BLaER1 (cell line): ENCODE results near the gene ACSF3.

Source experiments
- H3K27ac ChIP-seq: shearing (Covaris generic); formaldehyde crosslinking; 2 replicates; pipeline ENCODE4 v1.8.1; 2022
- H3K27me3 ChIP-seq: shearing (Covaris generic); formaldehyde crosslinking; 2 replicates; pipeline ENCODE4 v1.8.1; 2022
- H3K36me3 ChIP-seq: shearing (Covaris generic); formaldehyde crosslinking; 2 replicates; pipeline ENCODE4 v1.8.1; 2022
- H3K4me1 ChIP-seq: shearing (Covaris generic); formaldehyde crosslinking; 2 replicates; pipeline ENCODE4 v1.8.1; 2022
- H3K4me2 ChIP-seq: shearing (Covaris generic); formaldehyde crosslinking; 2 replicates; pipeline ENCODE4 v1.8.1; 2022
- H3K4me3 ChIP-seq: shearing (Covaris generic); formaldehyde crosslinking; 2 replicates; pipeline ENCODE4 v1.8.1; 2022
- H3K9ac ChIP-seq: shearing (Covaris generic); formaldehyde crosslinking; 2 replicates; pipeline ENCODE4 v1.8.1; 2022
- H3K9me3 ChIP-seq: shearing (Covaris generic); formaldehyde crosslinking; 2 replicates; pipeline ENCODE4 v1.8.1; 2022
- H4K20me1 ChIP-seq: shearing (Covaris generic); formaldehyde crosslinking; 2 replicates; pipeline ENCODE4 v1.8.1; 2022
- Cebpa-rat ChIP-seq: shearing (Covaris generic); IDR thresholded peaks from 2 replicates; pipeline ENCODE4 v1.8.1; 2022

ACSF3 gene

DNA sequence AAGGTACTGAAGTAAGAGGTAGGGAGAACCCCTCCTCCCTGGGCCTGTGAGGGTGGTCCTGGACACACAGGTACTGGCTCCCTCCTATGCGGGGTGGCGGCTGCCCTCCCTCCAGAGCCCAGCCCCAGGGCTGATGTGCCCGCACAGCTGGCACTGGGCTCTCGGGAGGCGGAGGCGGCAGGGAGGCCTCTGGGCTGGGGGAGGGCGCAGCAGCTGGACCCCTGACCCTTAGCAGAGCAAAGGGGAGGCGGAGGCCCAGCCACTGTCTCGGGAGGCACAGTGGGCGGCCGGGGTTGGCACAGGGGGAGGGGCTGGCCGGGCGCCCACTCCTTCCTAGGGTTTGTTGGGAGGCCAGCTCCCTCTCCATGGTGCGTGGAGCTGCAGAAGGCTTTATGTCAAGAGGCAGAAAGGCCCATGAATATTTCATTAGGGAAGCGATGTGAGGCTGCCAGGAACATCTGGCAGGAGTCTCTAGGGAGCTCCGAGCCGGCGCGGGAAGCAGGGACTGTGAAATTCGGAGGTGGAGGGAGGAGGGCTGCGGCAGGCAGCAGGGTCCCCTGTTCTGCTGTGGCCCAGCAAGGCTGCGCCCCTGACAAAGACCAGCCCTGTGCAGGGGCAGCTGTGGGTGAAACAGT lies 44.1 kb upstream of the ACSF3 start:
- no peak for TF ChIP-seq Cebpa-rat
- peaks cover 16% of the 10 kb centered on the region; the same call in 1 of the 2 replicates for H4K20me1 ChIP-seq
- H3K36me3 ChIP-seq: no peaks in the 10 kb centered on the region
- H3K4me1 ChIP-seq: peaks cover 63% of the 10 kb centered on the region
- peak overlapping the region; percentile 38; the same call in 1 of the 2 replicates for H3K9ac ChIP-seq
- no peaks in the 10 kb centered on the region for H3K27me3 ChIP-seq
- H3K9me3 ChIP-seq: no peaks in the 10 kb centered on the region
- H3K4me3 ChIP-seq: 0 out of 2 replicates have a peak overlapping the region, but pooled peaks have one; percentile 28
- H3K27ac ChIP-seq: peak overlapping the region; percentile 38
- H3K4me2 ChIP-seq: peak overlapping the region; percentile 86

DNA sequence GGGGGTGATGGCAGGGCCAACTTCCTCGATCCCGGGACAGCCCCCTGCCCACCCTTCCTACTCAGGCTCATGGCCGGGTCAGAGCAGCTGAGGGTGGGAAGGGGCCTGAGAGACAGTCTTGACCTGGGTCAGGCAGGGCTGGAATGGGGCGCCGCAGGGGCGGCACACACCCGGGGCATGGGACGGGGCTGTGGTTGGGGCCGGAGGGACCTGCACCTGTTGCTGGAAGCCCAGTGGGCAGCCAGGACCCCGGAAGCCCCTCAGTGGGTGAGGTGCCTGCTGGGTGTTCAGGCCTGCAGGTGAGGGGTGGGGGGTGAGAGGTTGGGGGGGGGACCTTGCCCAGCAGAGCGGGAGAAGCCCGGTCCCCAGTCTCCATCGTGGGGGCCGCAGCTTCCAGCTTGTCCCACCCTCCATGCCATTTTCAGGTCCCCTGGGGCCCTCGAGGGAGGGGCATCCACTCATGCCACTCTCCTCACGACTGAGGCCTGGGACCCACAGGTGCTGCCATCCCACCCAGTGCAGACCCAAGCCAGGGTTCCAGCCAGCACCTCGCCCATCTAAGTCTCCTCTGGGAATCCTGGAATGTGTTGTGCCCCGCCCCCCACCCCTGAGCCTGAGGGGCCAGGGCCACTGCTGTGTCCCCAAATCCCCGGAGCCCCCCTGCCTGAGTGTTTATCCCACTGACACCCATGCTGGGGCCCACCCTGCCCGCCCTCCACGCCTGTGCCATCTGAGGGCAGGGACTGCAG lies 43.4 kb upstream of the ACSF3 start:
- Histone ChIP-seq H3K9me3 (no peaks in the 10 kb centered on the region), H3K4me3 (0 out of 2 replicates have a peak overlapping the region, but pooled peaks have one; percentile 28), H3K4me1 (peaks cover 56% of the 10 kb centered on the region), H3K4me2 (peak overlapping the region; percentile 86), H4K20me1 (peaks cover 16% of the 10 kb centered on the region; the same call in 1 of the 2 replicates), H3K27ac (peak overlapping the region; percentile 38), H3K36me3 (no peaks in the 10 kb centered on the region), H3K27me3 (no peaks in the 10 kb centered on the region), H3K9ac (peak overlapping the region; percentile 38; the same call in 1 of the 2 replicates)
- TF ChIP-seq Cebpa-rat: no peak

DNA sequence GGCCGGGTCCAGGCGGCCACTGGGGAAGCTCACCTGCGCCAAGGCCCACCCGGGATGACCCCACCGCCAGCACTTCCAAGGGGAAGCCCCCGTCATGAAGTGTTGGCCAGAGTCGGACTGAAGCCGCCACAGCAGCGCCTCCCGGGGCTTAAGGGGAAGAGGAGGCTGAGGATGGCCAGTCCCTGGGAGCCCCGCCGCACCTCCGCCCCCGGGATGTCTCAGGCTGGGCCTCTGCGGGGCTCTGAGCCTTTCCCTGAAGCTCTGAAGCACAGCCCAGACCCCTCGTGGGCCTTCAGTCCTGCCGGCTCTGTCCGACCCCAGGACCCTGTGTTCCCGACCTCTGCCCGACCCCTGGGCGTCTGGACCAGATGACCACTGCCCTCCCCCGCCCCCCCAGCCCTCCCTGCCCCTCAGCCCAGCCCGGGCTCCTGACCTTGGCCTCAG lies 42.8 kb upstream of the ACSF3 start:
- no peak for TF ChIP-seq Cebpa-rat
- H3K27me3 ChIP-seq: no peaks in the 10 kb centered on the region

DNA sequence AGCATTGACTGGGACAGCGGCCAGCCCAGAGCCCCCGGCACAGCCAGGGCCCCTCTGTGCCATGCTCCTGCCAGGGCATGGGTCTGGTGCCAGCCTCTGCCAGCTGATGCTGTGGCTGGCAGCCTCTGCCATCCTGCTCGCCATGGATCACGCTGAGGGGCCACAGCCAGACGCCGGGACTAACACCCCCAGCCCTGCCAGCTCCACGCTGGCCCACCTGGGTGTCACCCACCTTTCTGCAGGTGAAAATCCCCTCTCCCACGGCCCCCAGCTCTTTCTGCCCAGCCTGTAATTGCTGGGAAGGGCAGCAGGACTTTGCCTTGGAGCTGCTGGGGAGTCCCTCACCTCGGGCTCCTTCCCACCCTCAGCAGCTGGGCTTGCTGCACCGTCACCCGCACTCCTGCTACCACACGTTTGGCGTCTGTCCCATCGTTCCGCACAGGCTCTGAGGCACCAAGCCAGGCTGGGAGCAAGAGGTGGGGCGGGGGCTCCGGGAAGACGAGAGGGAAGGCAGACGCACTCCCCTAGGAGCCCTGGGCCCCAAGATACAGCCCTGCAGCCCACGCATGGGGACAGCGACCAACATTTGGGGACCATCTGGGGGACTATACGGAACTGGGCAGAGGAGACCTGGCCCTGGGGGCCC lies 42.0 kb upstream of the ACSF3 start:
- peak overlapping the region; percentile 56 for H3K27ac ChIP-seq
- peaks cover 56% of the 10 kb centered on the region for H3K4me1 ChIP-seq
- H3K36me3 ChIP-seq: no peaks in the 10 kb centered on the region
- peak overlapping the region; percentile 48 for H3K9ac ChIP-seq
- H3K27me3 ChIP-seq: no peaks in the 10 kb centered on the region
- no peak for TF ChIP-seq Cebpa-rat
- H4K20me1 ChIP-seq: peaks cover 16% of the 10 kb centered on the region; the same call in 1 of the 2 replicates
- H3K4me3 ChIP-seq: peak overlapping the region; percentile 48
- no peaks in the 10 kb centered on the region for H3K9me3 ChIP-seq
- H3K4me2 ChIP-seq: peak overlapping the region; percentile 82

More for the DNA sequence above, 42.8 kb upstream of the ACSF3 start:
- no peaks in the 10 kb centered on the region for H3K9me3 ChIP-seq
- peak overlapping the region; percentile 86 for H3K4me2 ChIP-seq
- H3K4me3 ChIP-seq: no peak overlapping the region
- no peaks in the 10 kb centered on the region for H3K36me3 ChIP-seq
- peaks cover 16% of the 10 kb centered on the region; the same call in 1 of the 2 replicates for H4K20me1 ChIP-seq
- H3K27ac ChIP-seq: no peak overlapping the region
- H3K9ac ChIP-seq: no peak overlapping the region
- peaks cover 56% of the 10 kb centered on the region for H3K4me1 ChIP-seq

DNA sequence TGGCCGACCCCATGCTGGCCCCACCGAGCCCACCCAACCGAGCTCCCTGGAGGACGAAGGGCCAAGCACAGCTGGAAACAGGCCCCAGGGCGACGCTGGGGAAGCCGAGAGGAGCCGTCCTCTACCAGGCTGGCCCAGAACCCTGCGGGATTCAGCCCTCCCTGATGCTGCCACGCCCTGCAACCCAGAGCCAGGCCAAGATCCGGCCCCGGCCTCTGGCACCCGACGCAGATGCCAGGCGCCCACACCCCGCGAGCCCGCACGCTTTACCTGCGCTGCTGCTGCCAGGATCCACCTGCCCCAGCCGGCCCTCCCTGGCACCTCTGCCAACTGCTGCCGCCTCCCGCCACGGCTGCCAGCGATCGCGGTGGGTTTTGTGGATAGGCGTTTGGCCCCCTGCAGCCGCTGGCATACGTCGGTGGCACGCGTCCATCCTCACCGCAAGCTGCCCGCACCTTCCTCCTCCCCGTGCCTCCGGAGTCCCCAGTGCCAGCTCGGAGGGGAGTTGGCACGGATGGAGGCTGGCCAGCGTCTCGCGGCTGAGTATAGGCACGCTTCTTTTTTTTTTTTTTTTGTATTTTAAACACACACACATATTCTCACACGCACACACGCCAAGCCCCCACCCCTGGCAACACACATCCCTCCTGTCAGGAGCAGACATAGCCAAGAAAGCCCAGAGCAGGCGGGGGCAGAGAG lies 41.3 kb upstream of the ACSF3 start:
- Histone ChIP-seq H3K27me3 (no peaks in the 10 kb centered on the region), H3K4me3 (peak overlapping the region; percentile 48), H3K4me1 (peaks cover 56% of the 10 kb centered on the region), H4K20me1 (peaks cover 16% of the 10 kb centered on the region; the same call in 1 of the 2 replicates), H3K36me3 (no peaks in the 10 kb centered on the region), H3K27ac (peak overlapping the region; percentile 56), H3K9me3 (no peaks in the 10 kb centered on the region), H3K4me2 (peak overlapping the region; percentile 82), H3K9ac (peak overlapping the region; percentile 48)
- TF ChIP-seq Cebpa-rat: no peak

DNA sequence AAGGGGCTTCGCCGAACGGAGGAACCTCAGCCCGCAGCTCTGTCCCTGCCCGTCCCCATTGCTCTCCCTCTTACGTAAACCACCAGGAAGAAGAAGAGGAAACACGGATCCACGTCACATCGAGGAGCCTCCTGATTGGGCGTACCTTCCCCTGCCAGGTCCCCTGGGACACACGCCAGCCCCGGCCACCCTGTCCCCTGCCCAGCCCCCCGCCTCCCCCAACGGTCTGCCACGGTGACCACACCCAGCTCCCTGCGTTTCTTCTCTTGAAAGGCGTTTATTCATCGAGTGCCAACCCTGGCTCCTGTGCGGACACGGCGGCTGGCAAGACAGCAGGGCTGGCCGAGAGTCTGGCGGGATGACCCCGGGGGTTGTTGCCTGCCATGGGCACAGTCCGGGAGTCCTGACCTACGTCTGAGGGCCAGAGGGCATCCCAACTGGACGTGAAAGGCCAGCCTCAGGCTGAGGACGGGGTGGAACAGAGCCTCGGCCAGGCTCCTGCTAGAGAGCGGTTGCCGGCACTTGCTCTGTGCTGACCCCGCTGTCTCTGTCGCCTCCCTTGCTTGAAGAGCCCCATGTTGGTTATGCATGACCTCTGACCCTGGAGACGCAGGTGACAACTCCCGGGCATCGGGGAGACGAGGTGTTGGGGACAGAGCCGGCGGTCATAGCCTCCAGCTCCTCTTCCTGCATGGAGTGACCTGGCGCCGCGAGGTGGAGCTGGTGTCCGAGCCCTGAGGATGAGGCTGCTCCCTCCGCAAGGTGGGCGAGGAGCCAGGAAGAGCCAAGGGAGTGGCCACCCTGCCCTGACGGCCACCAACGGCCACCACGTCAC lies 40.5 kb upstream of the ACSF3 start:
- no peaks in the 10 kb centered on the region for H3K27me3 ChIP-seq
- no peaks in the 10 kb centered on the region for H3K36me3 ChIP-seq
- TF ChIP-seq Cebpa-rat: no peak
- H3K9ac ChIP-seq: peak overlapping the region; percentile 48
- peak overlapping the region; percentile 48 for H3K4me3 ChIP-seq
- peaks cover 58% of the 10 kb centered on the region for H3K4me1 ChIP-seq
- peak overlapping the region; percentile 82 for H3K4me2 ChIP-seq
- H3K27ac ChIP-seq: peak overlapping the region; percentile 56
- no peaks in the 10 kb centered on the region for H3K9me3 ChIP-seq
- H4K20me1 ChIP-seq: peaks cover 16% of the 10 kb centered on the region; the same call in 1 of the 2 replicates

DNA sequence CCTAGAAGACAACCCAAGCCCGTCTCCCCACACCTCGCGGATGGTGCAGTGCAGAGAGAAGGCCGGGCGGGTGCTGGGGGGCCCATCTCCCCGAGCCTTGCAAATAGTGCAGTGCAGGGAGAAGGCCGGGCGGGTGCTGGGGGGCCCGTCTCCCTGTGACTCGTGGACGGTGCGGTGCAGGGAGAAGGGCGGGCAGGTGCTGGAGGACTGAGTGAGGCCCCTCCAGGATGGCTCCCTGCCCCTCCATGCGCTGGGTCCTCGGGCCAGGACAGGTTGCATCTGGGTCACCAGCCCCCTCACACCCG lies 40.0 kb upstream of the ACSF3 start:
- no peaks in the 10 kb centered on the region for H3K36me3 ChIP-seq
- H3K4me1 ChIP-seq: peaks cover 61% of the 10 kb centered on the region
- no peak for TF ChIP-seq Cebpa-rat
- H3K9ac ChIP-seq: no peak overlapping the region
- no peak overlapping the region for H3K4me3 ChIP-seq
- no peak overlapping the region for H3K27ac ChIP-seq
- H3K4me2 ChIP-seq: peak overlapping the region; percentile 82
- peaks cover 14% of the 10 kb centered on the region; the same call in 1 of the 2 replicates for H4K20me1 ChIP-seq
- no peaks in the 10 kb centered on the region for H3K9me3 ChIP-seq
- H3K27me3 ChIP-seq: no peaks in the 10 kb centered on the region

DNA sequence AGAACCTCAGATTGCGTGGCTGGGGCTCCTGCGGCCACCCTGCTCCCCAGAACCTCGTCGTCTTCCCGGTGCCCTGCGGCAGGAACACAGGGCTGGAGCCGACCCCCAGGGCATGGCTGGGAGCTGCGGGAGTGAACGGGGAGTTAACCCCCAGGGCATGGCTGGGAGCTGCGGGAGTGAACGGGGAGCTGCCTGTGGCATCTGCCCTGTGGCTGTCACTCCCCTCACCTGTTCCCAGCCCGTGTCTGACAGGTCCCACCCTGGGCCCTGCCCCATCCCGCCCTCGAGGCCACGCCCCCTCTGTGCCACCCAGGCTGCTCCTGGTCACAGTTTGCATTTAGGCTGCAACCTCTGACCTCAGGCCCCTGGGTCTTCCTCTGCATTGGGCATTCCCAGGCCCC lies 39.4 kb upstream of the ACSF3 start:
- H3K27ac ChIP-seq: no peak overlapping the region
- no peak overlapping the region for H3K9ac ChIP-seq
- H3K4me2 ChIP-seq: no peak overlapping the region
- peaks cover 8% of the 10 kb centered on the region; the same call in 1 of the 2 replicates for H4K20me1 ChIP-seq
- no peaks in the 10 kb centered on the region for H3K9me3 ChIP-seq
- no peak overlapping the region for H3K4me3 ChIP-seq
- no peaks in the 10 kb centered on the region for H3K27me3 ChIP-seq
- no peaks in the 10 kb centered on the region for H3K36me3 ChIP-seq
- no peak for TF ChIP-seq Cebpa-rat
- peaks cover 56% of the 10 kb centered on the region for H3K4me1 ChIP-seq
